Liver (tissue), 9 donors: ENCODE results near the gene PTBP3. TPM values are rescaled to one million over a fixed set of nuclear protein-coding genes. Genes with fewer than 3 reads are reported as not detected.

Source experiments
- DNase-seq: peaks from one replicate; pipeline ENCODE4 v3.0.0-alpha.2; 2017; ENCODE audit warnings: low spot score
- H3K27ac ChIP-seq, 2 donors: one replicate each; pipeline ENCODE4 v1.7.0; 2013; ENCODE audit warnings: inconsistent platforms in 2 of 2, low read length in 2 of 2, control low read depth in 1 of 2, low read depth in 1 of 2, mild to moderate bottlenecking in 1 of 2
- H3K27me3 ChIP-seq, 4 donors: one replicate each; pipeline versions ENCODE4 v1.6.1 to v1.7.0; 2013; ENCODE audit warnings: low read length in 3 of 4, inconsistent platforms in 1 of 4, mild to moderate bottlenecking in 1 of 4, moderate library complexity in 1 of 4; ENCODE audit not compliant: control insufficient read depth in 4 of 4, insufficient read depth in 4 of 4
- H3K36me3 ChIP-seq, 4 donors: one replicate each; pipeline versions ENCODE4 v1.6.1 to v1.7.0; 2013; ENCODE audit warnings: low read length in 3 of 4, mild to moderate bottlenecking in 3 of 4, low read depth in 1 of 4, moderate library complexity in 1 of 4; ENCODE audit not compliant: control insufficient read depth in 4 of 4, insufficient read depth in 3 of 4
- H3K4me1 ChIP-seq, 4 donors: one replicate each; pipeline versions ENCODE4 v1.6.1 to v1.7.0; 2013; ENCODE audit warnings: low read length in 3 of 4, mild to moderate bottlenecking in 3 of 4, moderate library complexity in 1 of 4; ENCODE audit not compliant: control insufficient read depth in 4 of 4, insufficient read depth in 4 of 4
- H3K4me3 ChIP-seq, 3 donors: one replicate each; pipeline versions ENCODE4 v1.6.1 to v1.7.0; 2013; ENCODE audit warnings: low read length in 3 of 3, control low read depth in 1 of 3, low read depth in 1 of 3, mild to moderate bottlenecking in 1 of 3
- H3K9ac ChIP-seq, 2 donors: one replicate each; pipeline ENCODE4 v1.7.0; 2013; ENCODE audit warnings: low read length in 2 of 2, mild to moderate bottlenecking in 2 of 2, moderate library complexity in 2 of 2, control low read depth in 1 of 2, low read depth in 1 of 2
- H3K9me3 ChIP-seq, 4 donors: one replicate each; pipeline versions ENCODE4 v1.6.1 to v1.7.0; 2013; ENCODE audit warnings: low read length in 3 of 4; ENCODE audit not compliant: control insufficient read depth in 4 of 4
- EGR1 ChIP-seq, 2 donors: IDR thresholded peaks; 2 replicates each; pipeline ENCODE4 v1.6.1; 2016 to 2018; ENCODE audit warnings: antibody characterized with exemption in 2 of 2, low read depth in 2 of 2
- FOXA1 ChIP-seq: IDR thresholded peaks from 2 replicates; pipeline ENCODE4 v1.6.1; 2016; ENCODE audit warnings: antibody characterized with exemption
- FOXA2 ChIP-seq: IDR thresholded peaks from 2 replicates; pipeline ENCODE4 v1.6.1; 2016; ENCODE audit warnings: antibody characterized with exemption
- GABPA ChIP-seq, 2 donors: IDR thresholded peaks in 1 of 2; conservative IDR thresholded peaks in 1 of 2; 2 replicates each; pipeline ENCODE4 v1.6.1; 2016; ENCODE audit warnings: antibody characterized with exemption in 2 of 2, mild to moderate bottlenecking in 1 of 2, moderate library complexity in 1 of 2
- HNF4A ChIP-seq, 2 donors: conservative IDR thresholded peaks; 2 replicates each; pipeline ENCODE4 v1.6.1; 2016; ENCODE audit warnings: antibody characterized with exemption in 2 of 2, mild to moderate bottlenecking in 2 of 2
- HNF4G ChIP-seq: IDR thresholded peaks from 2 replicates; pipeline ENCODE4 v1.6.1; 2016; ENCODE audit warnings: antibody characterized with exemption
- JUND ChIP-seq, 2 donors: IDR thresholded peaks; 2 replicates each; pipeline ENCODE4 v1.6.1; 2016; ENCODE audit warnings: antibody characterized with exemption in 2 of 2
- NR2F2 ChIP-seq: IDR thresholded peaks from 2 replicates; pipeline ENCODE4 v1.6.1; 2016; ENCODE audit warnings: antibody characterized with exemption
- RAD21 ChIP-seq, 2 donors: IDR thresholded peaks; 2 replicates each; pipeline ENCODE4 v1.6.1; 2016; ENCODE audit warnings: antibody characterized with exemption in 2 of 2, mild to moderate bottlenecking in 2 of 2
- RXRA ChIP-seq, 2 donors: IDR thresholded peaks; 2 replicates each; pipeline ENCODE4 v1.6.1; 2017 to 2018; ENCODE audit warnings: antibody characterized with exemption in 2 of 2, mild to moderate bottlenecking in 1 of 2
- SP1 ChIP-seq: IDR thresholded peaks from 2 replicates; pipeline ENCODE4 v1.6.1; 2018; ENCODE audit warnings: antibody characterized with exemption, mild to moderate bottlenecking
- TAF1 ChIP-seq: conservative IDR thresholded peaks from 2 replicates; pipeline ENCODE4 v1.6.1; 2016; ENCODE audit warnings: antibody characterized with exemption, mild to moderate bottlenecking
- YY1 ChIP-seq: IDR thresholded peaks from 2 replicates; pipeline ENCODE4 v1.6.1; 2016; ENCODE audit warnings: antibody characterized with exemption, mild to moderate bottlenecking
- WGBS: extraction: QIAGEN DNeasy Blood & Tissue Kit; methylation state at CpG from one replicate; pipeline ENCODE4 v1.1.7; 2013; 5-methylcytosine and 5-hydroxymethylcytosine counted together
- polyA plus RNA-seq, 2 donors: library from polyadenylated mRNA; stranded (reverse) in 1 of 2; unstranded in 1 of 2; fragments of 200-250 nt in 1 of 2; fragments of >200 nt in 1 of 2; fragmentation: Nextera tagmentation in 1 of 2; extraction: Ambion mirVana in 1 of 2; gene quantifications; one replicate each; pipeline versions ENCODE4 v1.2.1 to v1.2.3, GENCODE V29; 2013 to 2015
- total RNA-seq, 2 donors: library from RNA; depleted of rRNA; stranded (reverse); fragments of >200 nt; gene quantifications; one replicate each; pipeline ENCODE4 v1.2.3, GENCODE V29; 2014
- TF ChIP-seq, protein P1 (sequence below): fragments of 150-350 bp; IDR thresholded peaks from 2 replicates; pipeline ENCODE4 v1.5.1; 2017; ENCODE audit warnings: improper control_type of control experiment, low read depth, low read length; ENCODE audit not compliant: missing input control
- TF ChIP-seq, protein P2 (sequence below): IDR thresholded peaks from 2 replicates; pipeline ENCODE4 v1.6.1; 2016; ENCODE audit warnings: antibody characterized with exemption
- TF ChIP-seq, protein P3 (sequence below): IDR thresholded peaks from 2 replicates; pipeline ENCODE4 v1.6.1; 2016; ENCODE audit warnings: antibody characterized with exemption
- TF ChIP-seq, protein P4 (sequence below): IDR thresholded peaks from 2 replicates; pipeline ENCODE4 v1.6.1; 2016; ENCODE audit warnings: antibody characterized with exemption, mild to moderate bottlenecking
- TF ChIP-seq, protein P5 (sequence below): IDR thresholded peaks from 2 replicates; pipeline ENCODE4 v1.6.1; 2016; ENCODE audit warnings: antibody characterized with exemption
- donor health status: healthy.
- donor health status: healthy.
- donor health status: healthy.
- donor health status: healthy.
- donor health status: healthy.

PTBP3 gene
- total and polyA plus RNA-seq, 4 donors = 4.3 to 34.1 (median 9.2) TPM

- 24% methylated on average over 19 of the region's 19 CpGs for WGBS
- Histone ChIP-seq H3K9ac (peak overlapping the region; percentile 7 to 68), H3K27me3 (no peaks in the 10 kb centered on the region), H3K4me1 (peaks cover 5 to 36% (median 20%) of the 10 kb centered on the region in 4 donors), H3K4me3 (peak overlapping the region; percentile 48 to 75 (median 59)), H3K36me3 (no peaks in the 10 kb centered on the region), H3K9me3 (no peaks in the 10 kb centered on the region), H3K27ac (peak overlapping the region; percentile 39 to 77)
- no peak for TF ChIP-seq EGR1 (IDR thresholded peaks at IDR 0.05; ENCODE audit: low read depth in 2 of 2)
- TF ChIP-seq, protein P1, sequence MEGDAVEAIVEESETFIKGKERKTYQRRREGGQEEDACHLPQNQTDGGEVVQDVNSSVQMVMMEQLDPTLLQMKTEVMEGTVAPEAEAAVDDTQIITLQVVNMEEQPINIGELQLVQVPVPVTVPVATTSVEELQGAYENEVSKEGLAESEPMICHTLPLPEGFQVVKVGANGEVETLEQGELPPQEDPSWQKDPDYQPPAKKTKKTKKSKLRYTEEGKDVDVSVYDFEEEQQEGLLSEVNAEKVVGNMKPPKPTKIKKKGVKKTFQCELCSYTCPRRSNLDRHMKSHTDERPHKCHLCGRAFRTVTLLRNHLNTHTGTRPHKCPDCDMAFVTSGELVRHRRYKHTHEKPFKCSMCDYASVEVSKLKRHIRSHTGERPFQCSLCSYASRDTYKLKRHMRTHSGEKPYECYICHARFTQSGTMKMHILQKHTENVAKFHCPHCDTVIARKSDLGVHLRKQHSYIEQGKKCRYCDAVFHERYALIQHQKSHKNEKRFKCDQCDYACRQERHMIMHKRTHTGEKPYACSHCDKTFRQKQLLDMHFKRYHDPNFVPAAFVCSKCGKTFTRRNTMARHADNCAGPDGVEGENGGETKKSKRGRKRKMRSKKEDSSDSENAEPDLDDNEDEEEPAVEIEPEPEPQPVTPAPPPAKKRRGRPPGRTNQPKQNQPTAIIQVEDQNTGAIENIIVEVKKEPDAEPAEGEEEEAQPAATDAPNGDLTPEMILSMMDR = no peak
- peak; percentile 69 for TF ChIP-seq FOXA2
- TF ChIP-seq RAD21 (IDR thresholded peaks at IDR 0.05) = no peak
- TF ChIP-seq, protein P2, sequence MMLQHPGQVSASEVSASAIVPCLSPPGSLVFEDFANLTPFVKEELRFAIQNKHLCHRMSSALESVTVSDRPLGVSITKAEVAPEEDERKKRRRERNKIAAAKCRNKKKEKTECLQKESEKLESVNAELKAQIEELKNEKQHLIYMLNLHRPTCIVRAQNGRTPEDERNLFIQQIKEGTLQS = no peak
- TF ChIP-seq HNF4G = no peak
- TF ChIP-seq RXRA (IDR thresholded peaks at IDR 0.05) = peak; percentile 54 to 61
- TF ChIP-seq FOXA1 = no peak
- peak in 1 of 2 donors; percentile 44 for TF ChIP-seq GABPA (IDR thresholded peaks at IDR 0.05 in 1 of 2, conservative IDR thresholded peaks at IDR 0.05 in 1 of 2)
- peak in 1 of 2 donors; percentile 48 for TF ChIP-seq JUND (IDR thresholded peaks at IDR 0.05)
- TF ChIP-seq TAF1 = no peak
- no peak for TF ChIP-seq NR2F2
- TF ChIP-seq, protein P3, sequence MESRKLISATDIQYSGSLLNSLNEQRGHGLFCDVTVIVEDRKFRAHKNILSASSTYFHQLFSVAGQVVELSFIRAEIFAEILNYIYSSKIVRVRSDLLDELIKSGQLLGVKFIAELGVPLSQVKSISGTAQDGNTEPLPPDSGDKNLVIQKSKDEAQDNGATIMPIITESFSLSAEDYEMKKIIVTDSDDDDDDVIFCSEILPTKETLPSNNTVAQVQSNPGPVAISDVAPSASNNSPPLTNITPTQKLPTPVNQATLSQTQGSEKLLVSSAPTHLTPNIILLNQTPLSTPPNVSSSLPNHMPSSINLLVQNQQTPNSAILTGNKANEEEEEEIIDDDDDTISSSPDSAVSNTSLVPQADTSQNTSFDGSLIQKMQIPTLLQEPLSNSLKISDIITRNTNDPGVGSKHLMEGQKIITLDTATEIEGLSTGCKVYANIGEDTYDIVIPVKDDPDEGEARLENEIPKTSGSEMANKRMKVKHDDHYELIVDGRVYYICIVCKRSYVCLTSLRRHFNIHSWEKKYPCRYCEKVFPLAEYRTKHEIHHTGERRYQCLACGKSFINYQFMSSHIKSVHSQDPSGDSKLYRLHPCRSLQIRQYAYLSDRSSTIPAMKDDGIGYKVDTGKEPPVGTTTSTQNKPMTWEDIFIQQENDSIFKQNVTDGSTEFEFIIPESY = peak; percentile 25
- peak; percentile 97 for TF ChIP-seq YY1
- TF ChIP-seq, protein P4, sequence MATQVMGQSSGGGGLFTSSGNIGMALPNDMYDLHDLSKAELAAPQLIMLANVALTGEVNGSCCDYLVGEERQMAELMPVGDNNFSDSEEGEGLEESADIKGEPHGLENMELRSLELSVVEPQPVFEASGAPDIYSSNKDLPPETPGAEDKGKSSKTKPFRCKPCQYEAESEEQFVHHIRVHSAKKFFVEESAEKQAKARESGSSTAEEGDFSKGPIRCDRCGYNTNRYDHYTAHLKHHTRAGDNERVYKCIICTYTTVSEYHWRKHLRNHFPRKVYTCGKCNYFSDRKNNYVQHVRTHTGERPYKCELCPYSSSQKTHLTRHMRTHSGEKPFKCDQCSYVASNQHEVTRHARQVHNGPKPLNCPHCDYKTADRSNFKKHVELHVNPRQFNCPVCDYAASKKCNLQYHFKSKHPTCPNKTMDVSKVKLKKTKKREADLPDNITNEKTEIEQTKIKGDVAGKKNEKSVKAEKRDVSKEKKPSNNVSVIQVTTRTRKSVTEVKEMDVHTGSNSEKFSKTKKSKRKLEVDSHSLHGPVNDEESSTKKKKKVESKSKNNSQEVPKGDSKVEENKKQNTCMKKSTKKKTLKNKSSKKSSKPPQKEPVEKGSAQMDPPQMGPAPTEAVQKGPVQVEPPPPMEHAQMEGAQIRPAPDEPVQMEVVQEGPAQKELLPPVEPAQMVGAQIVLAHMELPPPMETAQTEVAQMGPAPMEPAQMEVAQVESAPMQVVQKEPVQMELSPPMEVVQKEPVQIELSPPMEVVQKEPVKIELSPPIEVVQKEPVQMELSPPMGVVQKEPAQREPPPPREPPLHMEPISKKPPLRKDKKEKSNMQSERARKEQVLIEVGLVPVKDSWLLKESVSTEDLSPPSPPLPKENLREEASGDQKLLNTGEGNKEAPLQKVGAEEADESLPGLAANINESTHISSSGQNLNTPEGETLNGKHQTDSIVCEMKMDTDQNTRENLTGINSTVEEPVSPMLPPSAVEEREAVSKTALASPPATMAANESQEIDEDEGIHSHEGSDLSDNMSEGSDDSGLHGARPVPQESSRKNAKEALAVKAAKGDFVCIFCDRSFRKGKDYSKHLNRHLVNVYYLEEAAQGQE = no peak
- TF ChIP-seq SP1 = peak; percentile 38
- peak in 1 of 2 donors; percentile 30 for TF ChIP-seq HNF4A (conservative IDR thresholded peaks at IDR 0.05)
- TF ChIP-seq, protein P5, sequence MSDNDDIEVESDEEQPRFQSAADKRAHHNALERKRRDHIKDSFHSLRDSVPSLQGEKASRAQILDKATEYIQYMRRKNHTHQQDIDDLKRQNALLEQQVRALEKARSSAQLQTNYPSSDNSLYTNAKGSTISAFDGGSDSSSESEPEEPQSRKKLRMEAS = peak; percentile 95
- DNase-seq = peak; percentile 84
Measured at GRCh38 chr9:112348257-112349007, 15.0 kb upstream of the PTBP3 start.
